Measurements from ENCODE around the gene ZMYND19. TPM values are rescaled to one million over a fixed set of nuclear protein-coding genes. Genes with fewer than 3 reads are reported as not detected.
A peak's percentile ranks its signal among the peaks of the same experiment; 100 is the strongest.

Gene ZMYND19
- total RNA-seq, 1 experiment from 2014 or later: 32.4 TPM

GRCh38 chr9:137620581-137620980 lies 30.3 kb upstream of the ZMYND19 start:
- Histone ChIP-seq H3K4me1 (replicated peaks) (peaks cover 14% of the 10 kb centered on the region), H3K27me3 (replicated peaks) (no peaks in the 10 kb centered on the region), H3K9me3 (replicated peaks) (no peaks in the 10 kb centered on the region), H3K4me3 (no peak overlapping the region), H3K27ac (no peak overlapping the region), H3K36me3 (peaks cover 23% of the 10 kb centered on the region)
- DNase-seq (ENCODE audit: low read depth in 1 of 2, low spot score in 2 of 2): no peak

DNA sequence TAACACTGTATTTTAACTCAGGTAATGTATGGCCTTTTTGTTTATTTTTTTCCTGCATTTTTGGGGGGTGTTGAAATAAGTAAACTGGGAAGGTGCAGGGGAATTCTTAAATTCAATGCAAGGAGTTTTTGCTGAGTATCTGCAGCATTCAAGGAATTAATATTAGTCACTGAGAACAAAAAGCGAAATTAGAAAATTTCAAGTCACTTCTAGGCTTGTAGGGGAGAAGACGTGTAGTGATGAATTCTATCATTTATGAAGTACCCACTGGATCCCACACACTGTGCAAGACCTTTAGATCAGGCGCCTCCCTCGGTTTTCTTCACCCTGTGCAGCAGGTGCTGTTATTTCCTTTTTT lies 29.7 kb upstream of the ZMYND19 start:
- Histone ChIP-seq H3K27ac (no peak overlapping the region), H3K27me3 (replicated peaks) (no peaks in the 10 kb centered on the region), H3K9me3 (replicated peaks) (no peaks in the 10 kb centered on the region), H3K4me3 (peak overlapping the region; percentile 80), H3K4me1 (replicated peaks) (peaks cover 14% of the 10 kb centered on the region), H3K36me3 (peaks cover 29% of the 10 kb centered on the region)
- no peak for DNase-seq (ENCODE audit: low read depth in 1 of 2, low spot score in 2 of 2)

GRCh38 chr9:137619240-137620047 lies 29.1 kb upstream of the ZMYND19 start:
- Histone ChIP-seq H3K4me3 (peak overlapping the region; percentile 80), H3K27me3 (replicated peaks) (no peaks in the 10 kb centered on the region), H3K4me1 (replicated peaks) (peaks cover 14% of the 10 kb centered on the region), H3K9me3 (replicated peaks) (no peaks in the 10 kb centered on the region), H3K36me3 (peaks cover 35% of the 10 kb centered on the region), H3K27ac (no peak overlapping the region; the same call in 1 of the 2 replicates)
- DNase-seq (ENCODE audit: low read depth in 1 of 2, low spot score in 2 of 2): peak in 1 of 2 experiments; percentile 46

- H3K9me3 ChIP-seq (replicated peaks): no peaks in the 10 kb centered on the region
- peak within 1 kb of the TSS; percentile 85 for H3K27ac ChIP-seq
- DNase-seq (ENCODE audit: low read depth in 1 of 2, low spot score in 2 of 2): peak; percentile 75 to 77
- peaks cover 45% of the 10 kb centered on the region for H3K36me3 ChIP-seq
- H3K4me1 ChIP-seq (replicated peaks): peaks cover 14% of the 10 kb centered on the region
- peak within 1 kb of the TSS; percentile 85 for H3K4me3 ChIP-seq
- H3K27me3 ChIP-seq (replicated peaks): no peaks in the 10 kb centered on the region
These were observed 28.1 kb upstream of the ZMYND19 start, which contains the start of gene EHMT1 for GRCh38 chr9:137618105-137619067. Gene EHMT1, plus strand, starts transcription at chr9:137619005. Its CDS starts 24 bp downstream, at chr9:137619029.

- no peaks in the 10 kb centered on the region for H3K9me3 ChIP-seq (replicated peaks)
- no peak overlapping the region for H3K27ac ChIP-seq
- peaks cover 51% of the 10 kb centered on the region for H3K36me3 ChIP-seq
- no peak overlapping the region for H3K4me3 ChIP-seq
- peaks cover 36% of the 10 kb centered on the region for H3K4me1 ChIP-seq (replicated peaks)
- no peaks in the 10 kb centered on the region for H3K27me3 ChIP-seq (replicated peaks)
- DNase-seq (ENCODE audit: low read depth in 1 of 2, low spot score in 2 of 2): no peak
These were observed 25.1 kb upstream of the ZMYND19 start for GRCh38 chr9:137615387-137615871.

DNA sequence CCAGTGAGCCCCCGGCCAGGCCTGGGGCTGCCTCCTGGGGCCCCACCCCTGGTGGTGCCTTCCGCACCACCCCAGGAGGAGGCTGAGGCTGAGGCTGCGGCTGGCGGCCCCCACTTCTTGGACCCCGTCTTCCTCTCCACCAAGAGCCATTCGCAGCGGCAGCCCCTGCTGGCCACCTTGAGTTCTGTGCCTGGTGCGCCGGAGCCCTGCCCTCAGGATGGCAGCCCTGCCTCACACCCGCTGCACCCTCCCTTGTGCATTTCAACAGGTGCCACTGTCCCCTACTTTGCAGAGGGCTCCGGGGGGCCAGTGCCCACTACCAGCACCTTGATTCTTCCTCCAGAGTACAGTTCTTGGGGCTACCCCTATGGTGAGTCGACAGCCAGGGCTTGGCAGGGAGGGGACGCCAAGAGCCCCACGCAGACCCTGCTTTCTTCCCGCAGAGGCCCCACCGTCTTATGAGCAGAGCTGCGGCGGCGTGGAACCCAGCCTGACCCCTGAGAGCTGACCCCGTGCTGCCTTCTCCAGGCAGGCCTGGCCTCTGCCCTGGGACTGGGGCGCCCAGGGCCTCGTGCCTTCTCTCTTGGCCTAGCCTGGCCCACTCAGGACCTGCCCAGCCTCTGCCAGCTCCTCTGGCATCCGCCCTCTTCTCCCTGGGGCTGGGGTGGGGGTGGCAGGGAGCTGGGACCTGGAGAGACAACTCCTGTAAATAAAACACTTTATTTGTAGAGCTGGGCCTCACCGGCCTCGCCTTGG lies 24.5 kb upstream of the ZMYND19 start:
- Histone ChIP-seq H3K36me3 (peaks cover 51% of the 10 kb centered on the region), H3K4me3 (no peak overlapping the region), H3K9me3 (replicated peaks) (no peaks in the 10 kb centered on the region), H3K27ac (no peak overlapping the region), H3K4me1 (replicated peaks) (peaks cover 32% of the 10 kb centered on the region), H3K27me3 (replicated peaks) (no peaks in the 10 kb centered on the region)
- DNase-seq (ENCODE audit: low read depth in 1 of 2, low spot score in 2 of 2): no peak

DNA sequence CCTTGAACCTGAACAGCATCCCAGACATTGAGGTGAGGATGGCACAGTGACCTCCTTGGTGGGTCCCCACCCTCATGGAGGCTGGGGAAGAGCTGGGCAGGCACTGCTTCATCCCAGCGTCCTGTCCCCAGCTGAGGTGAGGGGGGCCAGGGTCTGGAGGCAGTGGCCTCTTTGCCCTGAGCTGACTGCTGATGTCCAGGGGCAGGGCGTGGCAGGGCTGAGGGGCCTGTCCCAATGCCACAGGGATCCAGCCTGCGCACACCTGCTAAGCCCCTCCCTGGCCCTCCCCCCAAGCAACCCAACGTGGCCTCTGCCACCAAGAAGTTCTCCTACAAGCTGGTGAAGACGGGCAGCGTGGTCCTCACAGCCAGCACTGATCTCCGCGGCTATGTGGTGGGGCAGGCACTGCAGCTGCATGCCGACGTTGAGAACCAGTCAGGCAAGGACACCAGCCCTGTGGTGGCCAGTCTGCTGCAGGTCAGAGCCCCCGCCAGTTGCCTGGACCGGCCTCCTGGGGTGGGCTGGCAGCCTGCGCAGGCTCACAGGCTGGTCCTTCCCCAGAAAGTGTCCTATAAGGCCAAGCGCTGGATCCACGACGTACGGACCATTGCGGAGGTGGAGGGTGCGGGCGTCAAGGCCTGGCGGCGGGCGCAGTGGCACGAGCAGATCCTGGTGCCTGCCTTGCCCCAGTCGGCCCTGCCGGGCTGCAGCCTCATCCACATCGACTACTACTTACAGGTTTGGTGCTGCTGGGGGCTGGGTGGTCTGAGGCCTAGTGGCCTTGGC lies 23.6 kb upstream of the ZMYND19 start:
- H3K4me3 ChIP-seq: no peak overlapping the region
- H3K4me1 ChIP-seq (replicated peaks): peaks cover 31% of the 10 kb centered on the region
- H3K9me3 ChIP-seq (replicated peaks): no peaks in the 10 kb centered on the region
- DNase-seq (ENCODE audit: low read depth in 1 of 2, low spot score in 2 of 2): no peak
- H3K27me3 ChIP-seq (replicated peaks): no peaks in the 10 kb centered on the region
- H3K36me3 ChIP-seq: peaks cover 51% of the 10 kb centered on the region
- H3K27ac ChIP-seq: no peak overlapping the region

GRCh38 chr9:137613259-137613658 lies 22.9 kb upstream of the ZMYND19 start:
- DNase-seq (ENCODE audit: low read depth in 1 of 2, low spot score in 2 of 2): no peak
- peaks cover 47% of the 10 kb centered on the region for H3K36me3 ChIP-seq
- no peaks in the 10 kb centered on the region for H3K27me3 ChIP-seq (replicated peaks)
- no peaks in the 10 kb centered on the region for H3K9me3 ChIP-seq (replicated peaks)
- H3K4me3 ChIP-seq: no peak overlapping the region
- H3K4me1 ChIP-seq (replicated peaks): peaks cover 31% of the 10 kb centered on the region
- peak overlapping the region; percentile 72 for H3K27ac ChIP-seq

DNA sequence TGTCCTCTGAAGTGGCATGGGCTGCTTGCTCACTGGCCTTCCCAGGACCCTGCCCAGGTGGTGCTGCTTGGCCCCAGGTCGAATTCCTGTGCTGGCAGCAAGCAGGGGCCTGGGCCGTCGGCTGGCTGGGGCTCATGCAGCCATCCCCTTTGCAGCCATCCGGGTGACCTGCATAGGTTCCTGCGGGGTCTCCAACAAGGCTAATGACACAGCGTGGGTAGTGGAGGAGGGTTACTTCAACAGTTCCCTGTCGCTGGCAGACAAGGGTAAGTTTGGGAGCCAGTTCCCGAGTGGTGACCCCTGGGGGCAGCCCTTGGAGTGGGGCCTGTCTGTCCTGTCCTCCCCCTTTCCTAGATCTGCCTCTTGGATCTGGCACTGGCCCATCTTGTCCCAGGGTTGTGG lies 22.4 kb upstream of the ZMYND19 start:
- peaks cover 44% of the 10 kb centered on the region for H3K36me3 ChIP-seq
- DNase-seq (ENCODE audit: low read depth in 1 of 2, low spot score in 2 of 2): no peak
- H3K27ac ChIP-seq: peak overlapping the region; percentile 72
- H3K4me1 ChIP-seq (replicated peaks): peaks cover 28% of the 10 kb centered on the region
- no peaks in the 10 kb centered on the region for H3K27me3 ChIP-seq (replicated peaks)
- H3K9me3 ChIP-seq (replicated peaks): no peaks in the 10 kb centered on the region
- H3K4me3 ChIP-seq: no peak overlapping the region

DNA sequence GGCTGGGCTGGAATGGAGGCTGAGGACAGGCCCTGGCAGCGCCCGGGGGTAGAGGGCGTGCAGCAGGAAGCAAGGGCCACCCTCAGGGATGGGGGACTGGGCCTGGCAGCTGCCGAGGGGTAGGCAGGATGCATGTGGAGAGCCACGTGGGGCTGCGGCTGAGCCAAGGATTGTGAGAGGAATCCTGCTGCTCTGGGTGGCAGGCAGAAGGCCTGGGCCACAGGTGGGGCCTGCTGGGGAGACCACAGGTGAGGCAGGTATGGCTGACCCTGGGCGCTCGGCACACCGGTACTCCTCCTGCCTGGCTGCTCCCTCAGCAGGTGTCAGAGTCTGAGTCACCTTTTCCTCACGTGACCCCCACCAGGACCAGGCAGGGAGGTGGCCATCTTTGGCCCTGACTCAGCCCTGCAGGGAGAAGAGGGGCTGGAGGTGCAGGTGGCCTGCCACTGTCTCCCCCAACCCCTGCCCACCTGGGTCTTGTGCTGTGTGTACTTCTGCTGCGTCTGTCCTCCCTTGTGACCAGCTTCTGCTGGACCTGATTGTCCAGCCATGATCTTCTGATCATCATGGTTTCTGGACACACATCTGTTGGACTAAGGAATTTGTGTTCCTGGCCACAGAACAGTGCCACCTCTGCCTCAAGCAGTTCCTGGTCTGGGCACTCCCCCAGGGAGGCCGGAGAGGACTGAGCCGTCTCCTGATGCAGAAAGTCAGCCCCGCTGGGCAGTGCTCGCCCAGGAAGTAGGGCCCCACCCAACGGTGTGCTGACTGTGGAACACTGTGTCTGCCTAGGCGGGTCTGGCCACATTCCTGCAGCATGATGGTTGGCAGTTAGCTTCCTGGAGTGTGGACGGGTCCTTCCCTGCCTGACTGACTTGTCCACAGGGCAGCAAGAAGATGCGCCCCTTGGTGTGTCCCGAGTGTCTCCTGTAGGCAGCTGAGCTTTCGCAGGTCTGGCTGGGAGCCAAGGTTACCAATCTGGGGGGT lies 21.6 kb upstream of the ZMYND19 start:
- DNase-seq (ENCODE audit: low read depth in 1 of 2, low spot score in 2 of 2): peak; percentile 60 to 91
- peak overlapping the region; percentile 72 for H3K27ac ChIP-seq

GRCh38 chr9:137610944-137611343 lies 20.6 kb upstream of the ZMYND19 start:
- DNase-seq (ENCODE audit: low read depth in 1 of 2, low spot score in 2 of 2): no peak
- H3K4me3 ChIP-seq: no peak overlapping the region

More for the DNA sequence above, 21.6 kb upstream of the ZMYND19 start:
- Histone ChIP-seq H3K4me1 (replicated peaks) (peaks cover 22% of the 10 kb centered on the region), H3K4me3 (no peak overlapping the region), H3K27me3 (replicated peaks) (no peaks in the 10 kb centered on the region), H3K36me3 (peaks cover 36% of the 10 kb centered on the region), H3K9me3 (replicated peaks) (no peaks in the 10 kb centered on the region)

More at GRCh38 chr9:137610944-137611343, 20.6 kb upstream of the ZMYND19 start:
- Histone ChIP-seq H3K27ac (no peak overlapping the region), H3K4me1 (replicated peaks) (peaks cover 28% of the 10 kb centered on the region), H3K27me3 (replicated peaks) (no peaks in the 10 kb centered on the region), H3K36me3 (peaks cover 32% of the 10 kb centered on the region), H3K9me3 (replicated peaks) (peaks cover 3% of the 10 kb centered on the region)
